H1 (cell line): Measurements from ENCODE around the gene ODF2L. TPM values are rescaled to one million over a fixed set of nuclear protein-coding genes. Genes with fewer than 3 reads are reported as not detected.

Experiments used
- CTCF ChIA-PET: fragments of 300-600 bp; sonication (Branson Sonifier 250); formaldehyde crosslinking; loops from one replicate; lab custom pipeline; 2021; ENCODE audit not compliant: partially characterized antibody; lab: Charles Lee
- POLR2A ChIA-PET: fragments of 300-600 bp; sonication (Branson Sonifier 250); formaldehyde crosslinking; loops from one replicate; lab custom pipeline; 2021; ENCODE audit warnings: inconsistent platforms; ENCODE audit not compliant: partially characterized antibody; lab: Charles Lee
- DNase-seq, 2 experiments: peaks; one replicate each; pipeline versions ENCODE4 v3.0.0 to v3.0.0-alpha.2; 2010 to 2022; ENCODE audit warnings: low spot score in 2 of 2, low read depth in 1 of 2, mixed read lengths in 1 of 2
- FAIRE-seq: peaks from 2 replicates; lab custom pipeline; 2011; peaks lifted over from hg19 to GRCh38; lab: Jason Lieb, UNC
- H2AFZ ChIP-seq: 2 replicates; pipeline ENCODE4 v1.8.1; 2012; ENCODE audit warnings: low read length, inconsistent platforms
- H2AK5ac ChIP-seq: 2 replicates; pipeline ENCODE4 v1.6.1; 2013; ENCODE audit warnings: low read depth, low read length
- H2BK120ac ChIP-seq: replicated peaks from 2 replicates; pipeline ENCODE3; 2013; ENCODE audit warnings: low read depth, low read length, inconsistent platforms
- H2BK12ac ChIP-seq: 2 replicates; pipeline ENCODE4 v1.6.1; 2013; ENCODE audit warnings: low read depth, low read length
- H2BK15ac ChIP-seq: 2 replicates; pipeline ENCODE4 v1.6.1; 2013; ENCODE audit warnings: low read length
- H2BK20ac ChIP-seq: 2 replicates; pipeline ENCODE4 v1.6.1; 2013; ENCODE audit warnings: low read length
- H2BK5ac ChIP-seq: 2 replicates; pipeline ENCODE4 v1.6.1; 2013; ENCODE audit warnings: low read depth, low read length
- H3K14ac ChIP-seq: 2 replicates; pipeline ENCODE4 v1.6.1; 2013; ENCODE audit warnings: inconsistent platforms; ENCODE audit not compliant: insufficient read length
- H3K18ac ChIP-seq: 2 replicates; pipeline ENCODE4 v1.6.1; 2013; ENCODE audit warnings: low read length; ENCODE audit errors: extremely low read depth
- H3K23ac ChIP-seq: 2 replicates; pipeline ENCODE4 v1.6.1; 2013; ENCODE audit warnings: inconsistent platforms; ENCODE audit not compliant: insufficient read length
- H3K23me2 ChIP-seq: 2 replicates; pipeline ENCODE4 v1.6.1; 2013; ENCODE audit warnings: low read depth, low read length
- H3K27ac ChIP-seq: 2 replicates; pipeline ENCODE4 v1.6.1; 2011; ENCODE audit warnings: low read depth, low read length, inconsistent platforms
- H3K27me3 ChIP-seq, 4 experiments: replicated peaks in 1 of 4; 1 replicate in 1 of 4; 2 replicates in 3 of 4; pipeline versions ENCODE4 v1.6.1 to v1.8.1; 2011 to 2013; ENCODE audit warnings: low read length in 3 of 4, mild to moderate bottlenecking in 3 of 4, inconsistent platforms in 2 of 4, mixed read lengths in 2 of 4, moderate library complexity in 1 of 4; ENCODE audit not compliant: control insufficient read depth in 3 of 4, insufficient read depth in 3 of 4; ENCODE audit errors: extremely low read depth in 1 of 4
- H3K36me3 ChIP-seq, 4 experiments: 2 replicates each; pipeline versions ENCODE4 v1.6.1 to v1.8.1; 2011 to 2013; ENCODE audit warnings: mild to moderate bottlenecking in 4 of 4, low read length in 3 of 4, moderate library complexity in 2 of 4, control low read depth in 1 of 4, inconsistent platforms in 1 of 4; ENCODE audit not compliant: insufficient read depth in 4 of 4, control insufficient read depth in 2 of 4
- H3K4ac ChIP-seq: replicated peaks from 2 replicates; pipeline ENCODE3; 2013; ENCODE audit warnings: low read length, low read depth, mixed read lengths, inconsistent platforms; ENCODE audit not compliant: insufficient read length
- H3K4me1 ChIP-seq, 4 experiments: replicated peaks in 1 of 4; 1 replicate in 1 of 4; 2 replicates in 3 of 4; pipeline versions ENCODE4 v1.6.1 to v1.8.1; 2011 to 2013; ENCODE audit warnings: low read length in 3 of 4, inconsistent platforms in 2 of 4, mixed read lengths in 1 of 4; ENCODE audit not compliant: insufficient read depth in 4 of 4, control insufficient read depth in 3 of 4
- H3K4me2 ChIP-seq, 2 experiments: 2 replicates each; pipeline versions ENCODE4 v1.6.1 to v1.8.1; 2011 to 2013; ENCODE audit warnings: low read depth in 2 of 2, low read length in 2 of 2, control low read depth in 1 of 2, inconsistent platforms in 1 of 2, mild to moderate bottlenecking in 1 of 2; ENCODE audit not compliant: insufficient read depth in 1 of 2
- H3K4me3 ChIP-seq, 4 experiments: fragments of 200-600, 300-600 bp in 1 of 4; sonication (generic), shearing (Covaris generic), sonication (Bioruptor Twin) in 1 of 4; 2 replicates each; pipeline versions ENCODE4 v1.5.1 to v1.8.1; 2011 to 2016; ENCODE audit warnings: low read length in 4 of 4, low read depth in 3 of 4, control low read depth in 2 of 4, inconsistent platforms in 2 of 4, mild to moderate bottlenecking in 2 of 4, mixed read lengths in 1 of 4, moderate library complexity in 1 of 4; ENCODE audit not compliant: insufficient read depth in 2 of 4; ENCODE audit errors: extremely low read depth in 1 of 4
- H3K56ac ChIP-seq: replicated peaks from 2 replicates; pipeline ENCODE3; 2013; ENCODE audit warnings: low read depth, mild to moderate bottlenecking, mixed read lengths, low read length, inconsistent platforms; ENCODE audit not compliant: insufficient read length
- H3K79me1 ChIP-seq: 2 replicates; pipeline ENCODE4 v1.6.1; 2013; ENCODE audit warnings: low read depth, low read length, control low read depth
- H3K79me2 ChIP-seq, 2 experiments: 2 replicates each; pipeline versions ENCODE4 v1.6.1 to v1.8.1; 2012 to 2013; ENCODE audit warnings: low read length in 2 of 2, mild to moderate bottlenecking in 2 of 2, inconsistent platforms in 1 of 2; ENCODE audit not compliant: insufficient read depth in 2 of 2, control insufficient read depth in 1 of 2
- H3K9ac ChIP-seq, 4 experiments: replicated peaks in 1 of 4; 1 replicate in 1 of 4; 2 replicates in 3 of 4; pipeline versions ENCODE4 v1.6.1 to v1.8.1; 2011 to 2013; ENCODE audit warnings: low read depth in 3 of 4, low read length in 3 of 4, control low read depth in 2 of 4, mild to moderate bottlenecking in 2 of 4, moderate library complexity in 2 of 4, inconsistent platforms in 1 of 4; ENCODE audit errors: extremely low read depth in 1 of 4
- H3K9me3 ChIP-seq, 2 experiments: 2 replicates each; pipeline versions ENCODE4 v1.6.1 to v1.8.1; 2012 to 2013; ENCODE audit warnings: mild to moderate bottlenecking in 2 of 2, moderate library complexity in 2 of 2, control low read depth in 1 of 2, inconsistent platforms in 1 of 2, low read depth in 1 of 2, low read length in 1 of 2, mixed read lengths in 1 of 2; ENCODE audit not compliant: insufficient read depth in 2 of 2
- H4K20me1 ChIP-seq, 2 experiments: replicated peaks in 1 of 2; 2 replicates each; pipeline versions ENCODE3 to v1.8.1; 2011 to 2013; ENCODE audit warnings: inconsistent platforms in 2 of 2, low read length in 2 of 2, mild to moderate bottlenecking in 1 of 2; ENCODE audit not compliant: insufficient read depth in 2 of 2, control insufficient read depth in 1 of 2
- H4K5ac ChIP-seq: 2 replicates; pipeline ENCODE4 v1.6.1; 2013; ENCODE audit warnings: low read length, low read depth, mixed read lengths, inconsistent platforms; ENCODE audit not compliant: insufficient read length
- H4K8ac ChIP-seq: 2 replicates; pipeline ENCODE4 v1.8.0; 2013; ENCODE audit warnings: mild to moderate bottlenecking, moderate library complexity, low read length, inconsistent platforms; ENCODE audit not compliant: insufficient read depth; ENCODE audit errors: extremely low read depth
- H4K91ac ChIP-seq: replicated peaks from 2 replicates; pipeline ENCODE3; 2013; ENCODE audit warnings: low read length, mixed read lengths, inconsistent platforms; ENCODE audit not compliant: insufficient read length
- BCL11A ChIP-seq, 2 experiments: IDR thresholded peaks; one replicate each; pipeline ENCODE4 v1.6.1; 2011; ENCODE audit warnings: low read depth in 2 of 2, low read length in 2 of 2, mild to moderate bottlenecking in 2 of 2
- GTF2F1 ChIP-seq: IDR thresholded peaks from 2 replicates; pipeline ENCODE4 v1.6.1; 2012; ENCODE audit warnings: low read depth, low read length, improper control_type of control experiment, borderline replicate concordance
- JUND ChIP-seq: IDR thresholded peaks from 2 replicates; pipeline ENCODE4 v1.6.1; 2011; ENCODE audit warnings: mild to moderate bottlenecking, improper control_type of control experiment, low read length
- RBBP5 ChIP-seq: IDR thresholded peaks from 2 replicates; pipeline ENCODE4 v1.7.1; 2012; ENCODE audit warnings: low read depth, mild to moderate bottlenecking, inconsistent platforms, low read length, moderate library complexity, borderline replicate concordance
- SP4 ChIP-seq: IDR thresholded peaks from 2 replicates; pipeline ENCODE4 v1.6.1; 2012; ENCODE audit warnings: low read length, inconsistent platforms
- TCF12 ChIP-seq: IDR thresholded peaks from 2 replicates; pipeline ENCODE4 v1.6.1; 2011; ENCODE audit warnings: low read depth, mild to moderate bottlenecking, low read length
- ZNF274 ChIP-seq: IDR thresholded peaks from 2 replicates; pipeline ENCODE4 v1.7.0; 2012; ENCODE audit warnings: low read length, borderline replicate concordance; ENCODE audit errors: extremely low read depth
- WGBS, 2 experiments: shearing (Covaris generic) in 1 of 2; methylation state at CpG; one replicate each; pipeline versions ENCODE4 v1.1.6 to v1.1.7; 2013 to 2015; ENCODE audit warnings: low lambda C conversion rate in 2 of 2, mixed read lengths in 2 of 2, inconsistent platforms in 1 of 2, low coverage in 1 of 2, missing lambda C conversion rate in 1 of 2; ENCODE audit not compliant: insufficient replicate concordance in 2 of 2, insufficient coverage in 1 of 2, insufficient read length in 1 of 2; ENCODE audit errors: extremely low coverage in 1 of 2, missing lambda C conversion rate in 1 of 2; 5-methylcytosine and 5-hydroxymethylcytosine counted together
- polyA plus RNA-seq, 7 experiments: library from polyadenylated mRNA; depleted of rRNA in 3 of 7; stranded (reverse) in 5 of 7; unstranded in 2 of 7; fragments of >200 nt in 5 of 7; fragments of 200-250 nt in 2 of 7; gene quantifications; 1 replicate in 5 of 7; 2 replicates in 1 of 7; 4 replicates in 1 of 7; pipeline versions ENCODE4 v1.2.1 to v1.2.3, GENCODE V29; 2011 to 2013; ENCODE audit warnings: missing spikeins in 2 of 7, mixed read lengths in 2 of 7
- total RNA-seq: library from RNA; stranded (reverse); fragmentation: NEBNext Ultra II Directional; extraction: Animal tissue kit (Norgen Biotek cat#: 25700); gene quantifications from 2 replicates; pipeline ENCODE4 v1.2.1, GENCODE V29; 2021

ODF2L gene
- total and polyA plus RNA-seq, 2 of the 8 experiments (the other 6 are each of a cell fraction or from before 2014, with no cell fraction given): 3.2 to 27.1 TPM

- DNase-seq (no peak), FAIRE-seq (no peak)
- H3K4me2 ChIP-seq: no peak overlapping the region
- WGBS, 2 experiments: 100% methylated on average over 1 of the region's 1 CpG; no CpG with 5 or more reads in 1 of the 2 experiments
- POLR2A ChIA-PET: no interaction called here
- H3K23me2 ChIP-seq: no peaks in the 10 kb centered on the region
- CTCF ChIA-PET: interaction anchor here (1.1 to 1.5 kb wide), 3 partner anchors 9 to 32 kb away, joined by 4 to 5 read pairs (median 4); no protein-coding TSS in a partner anchor
- H4K91ac ChIP-seq: no peak overlapping the region
- H3K9me3 ChIP-seq: no peaks in the 10 kb centered on the region
- H2BK20ac ChIP-seq: no peak overlapping the region
- H3K56ac ChIP-seq: no peak overlapping the region
- no peak overlapping the region for H2BK5ac ChIP-seq
- no peak overlapping the region for H3K18ac ChIP-seq
- H3K4ac ChIP-seq: no peak overlapping the region
- no peaks in the 10 kb centered on the region for H3K79me2 ChIP-seq
- no peaks in the 10 kb centered on the region for H3K4me1 ChIP-seq
- H3K79me1 ChIP-seq: no peaks in the 10 kb centered on the region
- no peak overlapping the region for H4K8ac ChIP-seq
- H3K23ac ChIP-seq: no peak overlapping the region
- no peak overlapping the region for H2AFZ ChIP-seq
- no peak overlapping the region for H3K27ac ChIP-seq
- H2AK5ac ChIP-seq: no peak overlapping the region
- no peak overlapping the region for H4K5ac ChIP-seq
- H2BK120ac ChIP-seq: no peak overlapping the region
- H3K27me3 ChIP-seq: no peaks in the 10 kb centered on the region
- H2BK12ac ChIP-seq: no peak overlapping the region
- no peak overlapping the region for H3K4me3 ChIP-seq
- H2BK15ac ChIP-seq: no peak overlapping the region
- no peaks in the 10 kb centered on the region for H4K20me1 ChIP-seq
- H3K9ac ChIP-seq: no peak overlapping the region
- no peak overlapping the region for H3K14ac ChIP-seq
- H3K36me3 ChIP-seq: no peaks in the 10 kb centered on the region
- TF ChIP-seq ZNF274 (no peak), TCF12 (no peak), SP4 (no peak), GTF2F1 (no peak), BCL11A (IDR thresholded peaks at IDR 0.05; ENCODE audit: low read depth in 2 of 2, low read length in 2 of 2) (no peak), JUND (no peak), RBBP5 (no peak)
Observed at GRCh38 chr1:86441997-86442396, 45.9 kb upstream of the ODF2L start.
